Erythroblast (primary cell): ENCODE measurements around the gene KDM4C.

Source experiments
- GATA1 ChIP-seq: IDR thresholded peaks from 2 replicates; pipeline ENCODE4 v1.6.1; 2011; ENCODE audit warnings: low read depth, mild to moderate bottlenecking, control low read depth, low read length, moderate library complexity
- POLR2A ChIP-seq: IDR thresholded peaks from 2 replicates; pipeline ENCODE4 v1.6.1; 2011; ENCODE audit warnings: mild to moderate bottlenecking, low read length

DNA sequence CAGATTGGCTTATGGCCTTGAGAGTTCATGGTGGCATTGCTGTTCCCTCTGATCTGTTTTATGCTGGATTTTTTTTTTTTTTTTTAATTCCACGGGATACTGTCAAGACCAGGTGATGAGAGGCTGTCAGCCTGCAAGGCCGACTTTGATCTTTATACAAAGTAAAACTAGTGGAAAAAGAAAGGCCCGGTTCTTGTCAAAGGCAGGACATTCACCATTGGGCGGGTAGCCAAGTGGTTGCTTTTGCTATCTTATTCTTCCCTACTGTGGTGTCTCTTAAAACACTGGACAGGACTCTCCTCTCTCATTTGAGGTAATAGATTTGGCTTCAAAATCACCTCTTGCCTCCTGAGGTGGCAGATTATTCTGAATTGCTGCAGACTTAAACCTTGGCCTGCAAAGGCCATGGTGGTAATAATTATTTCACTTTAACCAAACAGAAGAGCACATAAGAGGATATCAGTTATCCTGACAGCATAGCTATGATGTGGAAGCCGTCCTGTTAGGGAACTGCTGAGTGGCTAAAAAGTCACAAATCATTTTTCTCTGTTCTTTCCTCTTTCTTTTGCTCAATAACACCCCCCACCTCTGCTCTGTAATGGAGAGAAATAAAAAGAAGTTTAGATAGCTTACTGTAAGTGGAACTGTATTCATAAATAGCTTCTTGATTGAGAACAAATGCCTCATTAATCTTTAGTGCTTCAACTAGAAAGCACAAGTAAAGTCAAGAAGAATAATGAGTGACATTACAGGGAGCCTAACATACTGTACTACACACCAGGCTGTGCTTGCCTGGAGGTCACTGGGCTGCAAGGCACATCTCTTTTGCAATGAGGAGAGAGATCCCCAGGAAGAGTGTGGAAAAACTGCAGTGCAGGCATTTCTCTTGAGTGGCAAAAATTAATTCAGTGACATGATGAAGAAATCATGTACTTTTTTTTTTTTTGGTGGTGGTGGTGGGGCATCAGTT lies 275.6 kb downstream of the KDM4C start:
- TF ChIP-seq POLR2A (no peak), GATA1 (no peak)
